Epithelial cell of proximal tubule (primary cell): ENCODE data around the gene CCDC186. TPM values are rescaled to one million over a fixed set of nuclear protein-coding genes. Genes with fewer than 3 reads are reported as not detected.
A peak's percentile ranks its signal among the peaks of the same experiment; 100 is the strongest.

Source experiments
- DNase-seq: peaks from one replicate; pipeline ENCODE4 v3.0.0-alpha.2; 2011; ENCODE audit warnings: low read depth
- H3K4me3 ChIP-seq: 2 replicates; pipeline ENCODE4 v1.5.1; 2011; ENCODE audit warnings: low read depth, mild to moderate bottlenecking, low read length
- CTCF ChIP-seq: conservative IDR thresholded peaks from 2 replicates; pipeline ENCODE4 v1.5.1; 2012; ENCODE audit warnings: low read depth, mild to moderate bottlenecking, low read length
- total RNA-seq: library from RNA; depleted of rRNA; stranded (reverse); fragments of >200 nt; gene quantifications from 2 replicates; pipeline ENCODE4 v1.2.3, GENCODE V29; 2015

CCDC186 gene
- total RNA-seq, 1 donor from 2014 or later: 22.1 TPM

- TF ChIP-seq CTCF: peak; percentile 36
- no peak for DNase-seq
Measured at GRCh38 chr10:114087655-114088054, 86.3 kb downstream of the CCDC186 start.

GRCh38 chr10:114087255-114087654 is 86.7 kb downstream of the CCDC186 start:
- no peak for TF ChIP-seq CTCF
- no peak for DNase-seq
- no peak overlapping the region for H3K4me3 ChIP-seq

More at GRCh38 chr10:114087655-114088054, 86.3 kb downstream of the CCDC186 start:
- H3K4me3 ChIP-seq: no peak overlapping the region

- H3K4me3 ChIP-seq: no peak overlapping the region
- no peak for TF ChIP-seq CTCF
- DNase-seq: no peak
Measured at GRCh38 chr10:114084215-114084614, 89.8 kb downstream of the CCDC186 start.

- no peak for DNase-seq
- no peak overlapping the region for H3K4me3 ChIP-seq
- no peak for TF ChIP-seq CTCF
Measured at GRCh38 chr10:114083040-114083439, 91.0 kb downstream of the CCDC186 start.

GRCh38 chr10:114081911-114082583 is 92.0 kb downstream of the CCDC186 start:
- no peak for DNase-seq
- no peak for TF ChIP-seq CTCF
- no peak overlapping the region for H3K4me3 ChIP-seq

- TF ChIP-seq CTCF: no peak
- no peak for DNase-seq
- no peak overlapping the region for H3K4me3 ChIP-seq
Measured at GRCh38 chr10:114079421-114079820, 94.6 kb downstream of the CCDC186 start.

- no peak for DNase-seq
- TF ChIP-seq CTCF: no peak
Measured at GRCh38 chr10:114078346-114078745, 95.7 kb downstream of the CCDC186 start.

More at GRCh38 chr10:114078346-114078745, 95.7 kb downstream of the CCDC186 start:
- H3K4me3 ChIP-seq: no peak overlapping the region
